ENCODE measurements around the gene TSEN15. TPM values are rescaled to one million over a fixed set of nuclear protein-coding genes. Genes with fewer than 3 reads are reported as not detected.

TSEN15 gene
- total RNA-seq, 2 donors from 2014 or later: 17.1 to 23.1 TPM

- TF ChIP-seq POLR2A (IDR thresholded peaks at IDR 0.05): no peak
- no peak for TF ChIP-seq CTCF (IDR thresholded peaks at IDR 0.05)
- H3K27me3 ChIP-seq: no peaks in the 10 kb centered on the region
- DNase-seq (no peak), ATAC-seq (no peak)
- peak overlapping the region; percentile 79 to 84 for H3K4me3 ChIP-seq
- peaks cover 22% of the 10 kb centered on the region for H3K4me1 ChIP-seq
- no peaks in the 10 kb centered on the region for H3K9me3 ChIP-seq
- intact Hi-C loops (cut with DNase I): no loop called here
- 2 to 3% methylated on average over 7 of the region's 7 CpGs for WGBS, 2 donors
- H3K27ac ChIP-seq: peak overlapping the region in 3 of 4 donors; percentile 80 to 91 (median 83)
- no peaks in the 10 kb centered on the region for H3K36me3 ChIP-seq (replicated peaks in 1 of 2; ENCODE audit: insufficient read depth in 1 of 2, low read depth in 2 of 2)
These were observed 647 bp downstream of the TSEN15 start for GRCh38 chr1:184052194-184052559.

- H3K4me1 ChIP-seq: peaks cover 22% of the 10 kb centered on the region
- H3K4me3 ChIP-seq: no peak overlapping the region
- no peak overlapping the region for H3K27ac ChIP-seq
- intact Hi-C loops (cut with DNase I): no loop called here
- WGBS, 2 donors: 47 to 60% methylated on average over 3 of the region's 3 CpGs
- H3K36me3 ChIP-seq (replicated peaks in 1 of 2; ENCODE audit: insufficient read depth in 1 of 2, low read depth in 2 of 2): no peaks in the 10 kb centered on the region
- no peaks in the 10 kb centered on the region for H3K9me3 ChIP-seq
- DNase-seq (no peak), ATAC-seq (no peak)
- no peak for TF ChIP-seq POLR2A (IDR thresholded peaks at IDR 0.05)
- TF ChIP-seq CTCF (IDR thresholded peaks at IDR 0.05): no peak
- H3K27me3 ChIP-seq: no peaks in the 10 kb centered on the region
These were observed 1.2 kb downstream of the TSEN15 start for GRCh38 chr1:184052750-184053149.

GRCh38 chr1:184053881-184054280, 2.4 kb downstream of the TSEN15 start:
- intact Hi-C loops (cut with DNase I): no loop called here
- no peaks in the 10 kb centered on the region for H3K36me3 ChIP-seq (replicated peaks in 1 of 2; ENCODE audit: insufficient read depth in 1 of 2, low read depth in 2 of 2)
- TF ChIP-seq CTCF (IDR thresholded peaks at IDR 0.05) (no peak), POLR2A (IDR thresholded peaks at IDR 0.05) (no peak)
- DNase-seq (no peak), ATAC-seq (no peak)
- peaks cover 22% of the 10 kb centered on the region for H3K4me1 ChIP-seq
- H3K4me3 ChIP-seq: no peak overlapping the region
- H3K27ac ChIP-seq: no peak overlapping the region
- no peaks in the 10 kb centered on the region for H3K9me3 ChIP-seq
- no peaks in the 10 kb centered on the region for H3K27me3 ChIP-seq

- Histone ChIP-seq H3K9me3 (no peaks in the 10 kb centered on the region), H3K27ac (no peak overlapping the region), H3K27me3 (no peaks in the 10 kb centered on the region), H3K4me1 (peaks cover 24% of the 10 kb centered on the region), H3K36me3 (replicated peaks in 1 of 2; ENCODE audit: insufficient read depth in 1 of 2, low read depth in 2 of 2) (no peaks in the 10 kb centered on the region), H3K4me3 (no peak overlapping the region)
- ATAC-seq: no peak
- no peak for DNase-seq
- WGBS, 2 donors: 66 to 78% methylated on average over 2 of the region's 2 CpGs
- no peak for TF ChIP-seq CTCF (IDR thresholded peaks at IDR 0.05)
- TF ChIP-seq POLR2A (IDR thresholded peaks at IDR 0.05): no peak
- intact Hi-C loops (cut with DNase I): no loop called here
These were observed 5.5 kb downstream of the TSEN15 start for GRCh38 chr1:184056921-184057555.

- ATAC-seq (no peak), DNase-seq (no peak)
- no peak overlapping the region for H3K4me3 ChIP-seq
- H3K27me3 ChIP-seq: no peaks in the 10 kb centered on the region
- TF ChIP-seq POLR2A (IDR thresholded peaks at IDR 0.05): no peak
- TF ChIP-seq CTCF (IDR thresholded peaks at IDR 0.05): no peak
- intact Hi-C loops (cut with DNase I): no loop called here
- H3K9me3 ChIP-seq: no peaks in the 10 kb centered on the region
- no peak overlapping the region for H3K27ac ChIP-seq
- no peaks in the 10 kb centered on the region for H3K36me3 ChIP-seq (replicated peaks in 1 of 2; ENCODE audit: insufficient read depth in 1 of 2, low read depth in 2 of 2)
- H3K4me1 ChIP-seq: peaks cover 14% of the 10 kb centered on the region
These were observed 8.4 kb downstream of the TSEN15 start for GRCh38 chr1:184059887-184060286.

Data from body of pancreas (tissue), 4 donors.